HG03342 (cell line): ENCODE measurements around the gene TMEM156.
"Not testable (repeated sequence)": the region's sequence is repeated elsewhere in the genome, so short reads cannot be mapped to it uniquely, and the experiment has no call there.

Experiments
- ATAC-seq: cut with Tn5 transposase; IDR thresholded peaks from one replicate; pipeline ENCODE4 v1.9.1; 2021; ENCODE audit warnings: mild to moderate bottlenecking, moderate library complexity; ENCODE audit not compliant: unreplicated experiment

The TMEM156 gene

DNA sequence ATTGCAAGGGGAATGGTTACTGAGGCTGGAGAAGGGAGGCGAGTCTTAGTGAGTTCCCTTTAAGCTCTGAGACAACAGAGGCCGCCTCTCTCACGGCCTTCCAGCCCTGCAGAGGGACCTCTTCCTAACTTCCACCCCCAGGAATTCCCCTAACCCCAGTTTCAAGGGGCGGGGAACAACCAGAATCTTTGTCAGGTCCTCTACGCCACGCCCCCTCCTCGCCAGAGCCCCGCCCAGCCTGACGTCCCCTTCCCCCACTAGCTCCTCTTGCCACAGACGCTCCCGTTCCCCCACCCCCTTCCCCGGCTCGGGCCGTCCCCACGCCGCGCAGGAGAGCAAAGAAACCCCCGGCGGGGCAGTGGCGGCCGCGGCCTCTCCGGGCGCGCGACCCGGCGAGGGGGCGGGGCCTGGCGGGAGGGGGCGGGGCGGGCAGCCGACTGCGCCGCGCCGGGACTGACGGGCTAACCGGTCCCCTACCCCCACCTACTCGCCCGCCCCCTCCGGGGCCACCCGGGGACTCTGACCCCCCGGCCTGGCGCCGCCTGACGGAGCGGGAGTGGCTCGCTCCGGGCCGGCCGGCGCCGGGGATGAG, 12.3 kb upstream of the TMEM156 start:
- ATAC-seq = peak; percentile 66

GRCh38 chr4:39043861-39044363, 11.7 kb upstream of the TMEM156 start:
- ATAC-seq = no peak

DNA sequence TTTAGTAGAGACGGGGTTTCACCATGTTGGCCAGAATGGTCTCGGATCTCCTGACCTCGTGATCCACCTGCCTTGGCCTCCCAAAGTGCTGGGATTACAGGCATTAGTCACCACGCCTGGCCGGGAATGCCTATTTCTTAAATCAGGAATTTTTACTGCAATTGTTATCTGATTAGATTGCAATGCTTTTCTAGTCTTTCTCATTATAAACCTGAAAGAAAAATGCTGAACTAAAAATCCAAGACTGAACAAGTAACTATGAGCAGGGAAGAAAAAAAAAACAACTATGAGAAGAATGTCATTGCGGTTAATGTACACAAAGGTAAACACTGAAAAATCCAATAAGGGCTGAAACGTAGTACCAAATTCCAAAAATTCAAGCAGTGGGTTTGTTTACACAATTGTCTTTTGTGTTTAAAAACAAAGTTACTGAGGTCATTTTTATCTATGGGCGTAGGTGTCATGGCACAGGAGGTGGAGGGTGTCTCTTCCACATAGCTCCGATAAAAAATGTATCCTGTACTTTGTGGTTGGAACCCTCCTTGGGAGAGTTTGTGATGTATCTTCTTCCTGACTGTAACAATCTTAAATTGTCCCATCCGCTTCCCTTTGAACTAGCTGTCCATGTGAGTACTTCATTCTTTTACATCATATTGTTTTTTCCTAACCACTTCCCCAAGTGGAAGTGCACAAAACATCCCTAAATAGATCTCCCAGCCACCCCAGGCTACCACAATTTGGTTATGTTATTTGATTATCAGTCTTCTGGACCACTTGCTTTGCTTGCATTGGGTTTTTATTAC, 11.1 kb upstream of the TMEM156 start:
- no peak for ATAC-seq

- no peak for ATAC-seq
Observed at GRCh38 chr4:39042366-39042765, 10.2 kb upstream of the TMEM156 start.

- ATAC-seq = no peak
Observed at GRCh38 chr4:39039108-39039507, 6.9 kb upstream of the TMEM156 start.

DNA sequence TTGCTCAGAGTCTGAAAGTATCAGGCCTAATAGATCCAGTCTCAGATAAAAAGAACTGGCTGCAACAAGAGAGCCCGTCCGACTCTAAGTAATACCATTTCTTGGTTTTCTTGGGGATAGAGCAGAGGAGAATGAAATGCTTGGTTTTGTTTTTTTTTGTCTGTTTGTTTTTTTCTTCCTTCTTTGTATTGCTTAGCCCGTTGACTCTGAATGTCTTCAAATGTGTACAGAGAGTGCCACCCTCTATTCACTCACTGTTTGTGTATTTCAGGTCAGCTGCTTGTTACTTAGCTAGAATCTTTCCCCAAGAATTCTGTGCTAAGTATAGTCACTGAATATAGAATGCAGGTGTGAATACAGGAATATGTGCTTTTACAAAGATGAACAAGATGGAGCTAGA, 5.7 kb upstream of the TMEM156 start:
- no peak for ATAC-seq

DNA sequence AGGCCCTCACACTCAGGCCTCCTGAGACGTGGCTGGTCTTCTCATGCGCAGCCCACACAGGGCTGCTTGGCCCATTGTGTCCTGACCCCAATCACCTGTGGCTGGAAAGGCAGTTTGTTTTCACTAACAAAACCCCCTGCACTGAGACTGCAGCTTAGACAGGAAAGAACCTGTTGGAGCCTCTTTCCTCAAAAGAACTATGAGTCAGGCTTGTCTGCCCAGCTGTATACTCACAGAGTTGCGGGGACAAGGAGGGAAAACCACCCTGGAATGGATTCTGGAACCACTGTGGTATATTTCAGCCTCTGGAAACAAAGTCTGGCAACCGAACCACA, 5.2 kb upstream of the TMEM156 start:
- no peak for ATAC-seq

GRCh38 chr4:39036172-39036571, 4.0 kb upstream of the TMEM156 start:
- no peak for ATAC-seq

DNA sequence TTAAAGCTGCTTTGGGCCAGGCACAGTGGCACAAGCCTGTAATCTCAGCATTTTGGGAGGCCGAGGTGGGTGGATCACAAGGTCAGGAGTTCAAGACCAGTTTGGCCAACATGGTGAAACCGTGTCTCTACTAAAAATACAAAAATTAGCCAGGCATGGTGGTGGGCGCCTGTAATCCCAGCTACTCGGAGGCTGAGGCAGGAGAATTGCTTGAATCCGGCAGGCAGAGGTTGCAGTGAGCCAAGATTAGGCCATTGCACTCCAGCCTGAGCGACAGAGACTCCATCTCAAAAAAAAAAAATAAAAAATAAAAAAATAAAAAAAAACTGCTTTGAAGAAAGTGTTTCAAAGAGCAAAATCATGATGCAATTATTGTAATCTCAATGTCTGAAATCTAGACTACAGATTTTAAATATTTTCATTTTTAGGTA, 604 bp downstream of the TMEM156 start:
- not testable (repeated sequence) for ATAC-seq

DNA sequence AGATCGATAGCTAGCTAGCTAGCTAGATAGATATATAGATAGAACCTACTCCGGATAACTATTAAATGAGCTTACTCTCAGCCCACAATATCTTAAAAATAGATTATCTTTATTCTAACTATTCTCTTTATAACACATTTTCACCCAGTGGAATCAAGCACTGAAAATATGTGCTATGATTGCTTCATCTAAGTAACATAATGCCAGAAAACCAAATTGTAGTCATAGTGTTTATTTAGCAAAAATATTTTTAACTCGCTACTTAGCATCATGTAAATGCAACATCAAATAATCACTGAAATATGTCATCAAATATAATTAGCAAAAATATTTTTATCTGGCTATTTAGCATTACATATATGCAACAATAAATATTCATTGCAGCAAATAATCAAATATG, 1.5 kb downstream of the TMEM156 start:
- ATAC-seq = no peak

DNA sequence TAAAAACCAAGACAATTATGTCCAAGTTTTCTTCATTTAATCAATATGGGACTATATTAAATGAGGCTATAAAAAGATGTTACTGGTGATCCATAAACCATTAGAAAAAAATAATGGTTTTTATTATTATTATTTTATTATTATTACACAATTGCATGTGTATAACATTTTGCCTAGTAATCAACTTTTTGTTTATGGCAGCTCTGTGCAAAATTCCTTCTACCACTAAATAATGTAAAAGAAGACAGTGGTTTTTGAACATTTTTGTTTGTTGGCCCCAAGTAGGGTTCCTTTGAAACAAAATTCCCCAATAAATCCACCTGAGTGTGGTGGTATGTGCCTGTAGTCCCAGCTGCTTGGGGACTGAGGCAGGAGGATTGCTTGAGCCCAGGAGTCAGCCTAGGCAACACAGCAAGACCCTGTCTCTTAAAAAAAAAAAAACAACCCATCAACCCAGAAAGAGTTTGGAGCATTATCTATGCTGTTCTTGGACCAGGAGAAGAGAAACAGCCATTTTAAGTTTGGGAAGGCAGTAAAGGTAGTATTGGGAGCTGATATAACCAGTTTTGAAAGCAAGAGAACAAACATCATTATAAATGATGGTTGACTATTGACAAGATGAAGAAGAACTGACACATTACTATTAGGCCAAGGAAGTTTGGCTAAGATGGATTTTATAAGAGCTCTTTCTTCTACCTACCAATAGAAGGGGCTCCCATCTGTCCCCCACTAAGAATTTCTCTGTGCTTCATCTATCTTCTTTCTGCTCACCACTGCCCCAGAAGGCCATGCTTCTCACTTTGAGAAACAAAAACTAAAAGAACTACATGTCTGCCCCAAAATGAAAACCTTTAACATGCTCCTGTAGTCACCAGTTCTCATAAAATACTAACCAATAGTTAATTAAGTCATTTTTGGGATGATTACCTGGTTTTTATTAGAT, 2.2 kb downstream of the TMEM156 start:
- ATAC-seq = no peak

GRCh38 chr4:39026096-39026495, 6.1 kb downstream of the TMEM156 start:
- no peak for ATAC-seq

DNA sequence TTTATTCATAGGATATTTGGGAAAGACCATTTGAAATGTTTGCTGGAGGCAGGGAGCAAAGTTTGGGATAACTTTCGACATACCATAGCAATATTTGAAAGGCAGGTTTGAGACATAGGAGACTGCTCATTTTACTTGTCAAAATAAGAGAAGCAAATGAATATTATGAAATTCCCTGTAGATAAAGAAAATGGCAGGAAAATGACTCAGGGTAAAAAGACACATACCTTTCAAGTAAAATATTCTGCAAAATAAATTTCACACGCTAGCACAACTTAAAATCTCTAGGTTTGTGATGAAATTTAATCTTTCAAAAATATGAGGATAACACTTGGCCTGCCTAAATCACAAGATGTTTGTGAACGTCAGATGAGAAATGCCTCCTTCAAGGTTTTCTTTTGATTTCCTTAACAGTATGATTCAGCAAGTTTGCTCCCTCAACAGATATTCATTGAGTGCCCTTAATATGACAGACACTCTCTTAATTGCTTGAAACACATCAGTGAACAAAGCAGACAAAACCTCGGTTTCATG, 6.6 kb downstream of the TMEM156 start:
- ATAC-seq = no peak

DNA sequence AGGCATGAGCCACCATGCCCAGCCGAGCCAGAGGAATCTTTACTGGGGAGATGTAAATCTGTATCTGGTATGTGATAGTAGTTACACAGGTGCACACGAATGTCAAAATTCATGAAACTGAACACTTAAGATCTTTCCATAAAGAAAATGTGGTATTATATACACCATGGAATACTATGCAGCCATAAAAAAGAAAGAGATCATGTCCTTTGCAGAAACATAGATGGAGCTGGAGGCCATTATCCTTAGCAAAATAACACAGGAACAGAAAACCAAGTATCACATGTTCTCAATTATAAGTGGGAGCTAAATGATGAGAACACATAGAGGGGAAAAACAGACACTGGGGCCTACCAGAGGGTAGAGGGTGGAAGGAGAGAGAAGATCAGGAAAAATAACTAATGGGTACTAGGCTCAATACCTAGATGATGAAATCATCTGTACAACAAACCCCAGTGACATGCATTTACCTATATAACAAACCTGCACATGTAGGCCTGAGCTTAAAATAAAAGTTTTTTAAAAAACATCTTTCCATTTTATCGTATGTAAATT, 7.8 kb downstream of the TMEM156 start:
- ATAC-seq = no peak

DNA sequence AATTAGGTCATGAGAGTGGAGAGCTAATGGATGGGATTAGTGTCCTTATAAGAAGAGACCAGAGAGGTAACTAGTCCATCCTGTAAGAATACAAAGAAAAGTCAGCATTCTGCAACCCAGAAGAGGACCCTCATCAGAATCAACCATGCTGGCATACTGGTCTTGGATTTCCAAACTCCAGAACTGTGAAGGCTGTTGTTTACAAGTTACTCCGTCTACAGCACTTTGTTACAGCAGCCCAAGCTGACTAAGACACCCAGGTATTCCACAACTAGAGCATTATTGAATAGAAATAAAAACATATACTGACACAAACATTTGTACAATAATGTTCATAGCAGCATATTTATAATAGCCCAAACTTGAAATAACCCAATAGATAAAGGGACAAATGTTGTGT, 9.2 kb downstream of the TMEM156 start:
- ATAC-seq = no peak

DNA sequence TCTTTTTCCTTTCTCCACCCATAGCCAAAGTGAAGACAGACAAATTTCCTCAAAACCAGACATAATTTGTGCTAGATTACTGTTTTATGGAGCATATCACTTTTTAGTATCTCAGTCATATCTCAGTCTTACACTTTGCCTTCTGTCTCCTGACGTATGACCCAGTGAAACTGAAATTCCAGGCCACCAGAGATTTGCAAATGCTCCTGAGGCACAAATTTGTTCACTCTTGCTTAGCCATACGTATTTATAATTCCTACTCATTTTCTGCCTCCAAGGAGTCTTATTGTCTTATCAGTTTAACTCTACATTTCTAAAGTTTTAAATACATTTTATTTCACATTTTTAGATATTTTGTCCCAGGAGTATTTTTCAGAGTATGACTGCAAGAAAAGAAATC, 10.0 kb downstream of the TMEM156 start:
- no peak for ATAC-seq

- ATAC-seq = no peak
Observed at GRCh38 chr4:39021631-39022030, 10.6 kb downstream of the TMEM156 start.

- no peak for ATAC-seq
Observed at GRCh38 chr4:39020130-39020529, 12.1 kb downstream of the TMEM156 start.

DNA sequence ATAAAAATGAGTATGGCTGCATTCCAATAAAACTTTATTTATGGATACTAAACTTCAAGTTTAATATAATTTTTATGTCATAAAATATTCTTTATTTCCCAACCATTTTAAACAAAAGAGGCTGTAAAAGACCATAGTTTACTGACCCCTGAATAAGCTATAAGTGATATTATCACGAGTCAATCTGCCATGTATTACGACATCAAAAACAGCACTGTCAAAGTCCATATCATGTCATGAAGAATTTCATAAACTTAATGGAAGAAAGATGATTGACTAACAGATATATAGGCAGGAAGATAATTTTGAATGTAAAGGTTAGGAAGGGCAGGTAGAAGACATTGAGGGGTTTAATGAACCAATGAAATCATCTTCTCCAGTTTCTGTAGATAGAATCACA, 18.2 kb downstream of the TMEM156 start:
- no peak for ATAC-seq

- ATAC-seq = no peak
Observed at GRCh38 chr4:39004758-39005157, 27.5 kb downstream of the TMEM156 start.

DNA sequence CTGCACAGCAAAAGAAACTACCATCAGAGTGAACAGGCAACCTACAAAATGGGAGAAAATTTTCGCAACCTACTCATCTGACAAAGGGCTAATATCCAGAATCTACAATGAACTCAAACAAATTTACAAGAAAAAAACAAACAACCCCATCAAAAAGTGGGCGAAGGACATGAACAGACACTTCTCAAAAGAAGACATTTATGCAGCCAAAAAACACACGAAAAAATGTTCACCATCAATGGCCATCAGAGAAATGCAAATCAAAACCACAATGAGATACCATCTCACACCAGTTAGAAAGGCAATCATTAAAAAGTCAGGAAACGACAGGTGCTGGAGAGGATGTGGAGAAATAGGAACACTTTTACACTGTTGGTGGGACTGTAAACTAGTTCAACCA, 30.2 kb downstream of the TMEM156 start:
- not testable (repeated sequence) for ATAC-seq
